Left hindlimb (tissue), 1 donor: ENCODE results near the gene RXFP1.

Experiments used
- DNase-seq: peaks from one replicate; pipeline ENCODE4 v3.0.0-alpha.2; 2018

The RXFP1 gene

GRCh38 chr4:158521484-158522088 is at the start of gene RXFP1:
Gene RXFP1 (plus strand): TSS chr4:158521882. CDS start chr4:158521977, 95 bp downstream.
- DNase-seq: no peak

- no peak for DNase-seq
These were observed 39.9 kb upstream of the RXFP1 start for GRCh38 chr4:158481811-158482210.

GRCh38 chr4:158484173-158484885 is 37.4 kb upstream of the RXFP1 start:
- no peak for DNase-seq

GRCh38 chr4:158490629-158491028 is 31.1 kb upstream of the RXFP1 start:
- DNase-seq: no peak

GRCh38 chr4:158492391-158492790 is 29.3 kb upstream of the RXFP1 start:
- no peak for DNase-seq

GRCh38 chr4:158496030-158496741 is 25.5 kb upstream of the RXFP1 start:
- no peak for DNase-seq

- no peak for DNase-seq
These were observed 21.6 kb upstream of the RXFP1 start for GRCh38 chr4:158500054-158500453.

GRCh38 chr4:158513256-158513655 is 8.4 kb upstream of the RXFP1 start:
- DNase-seq: no peak

GRCh38 chr4:158519226-158519625 is 2.5 kb upstream of the RXFP1 start:
- DNase-seq: no peak

- DNase-seq: no peak
These were observed 2.4 kb downstream of the RXFP1 start for GRCh38 chr4:158523990-158524535.

- no peak for DNase-seq
These were observed 5.8 kb downstream of the RXFP1 start for GRCh38 chr4:158527516-158527915.

GRCh38 chr4:158529505-158529904 is 7.8 kb downstream of the RXFP1 start:
- no peak for DNase-seq

- no peak for DNase-seq
These were observed 8.7 kb downstream of the RXFP1 start for GRCh38 chr4:158530381-158530780.

GRCh38 chr4:158530898-158531297 is 9.2 kb downstream of the RXFP1 start:
- no peak for DNase-seq

GRCh38 chr4:158532556-158533231 is 11.0 kb downstream of the RXFP1 start:
- no peak for DNase-seq

- no peak for DNase-seq
These were observed 13.0 kb downstream of the RXFP1 start for GRCh38 chr4:158534727-158535126.

GRCh38 chr4:158535130-158535614 is 13.5 kb downstream of the RXFP1 start:
- no peak for DNase-seq

GRCh38 chr4:158536833-158537232 is 15.2 kb downstream of the RXFP1 start:
- DNase-seq: no peak

- no peak for DNase-seq
These were observed 16.5 kb downstream of the RXFP1 start for GRCh38 chr4:158538176-158538575.

GRCh38 chr4:158538911-158539310 is 17.2 kb downstream of the RXFP1 start:
- no peak for DNase-seq

- no peak for DNase-seq
These were observed 18.6 kb downstream of the RXFP1 start for GRCh38 chr4:158540125-158540907.

GRCh38 chr4:158541506-158541905 is 19.8 kb downstream of the RXFP1 start:
- no peak for DNase-seq
